Effector memory CD8-positive, alpha-beta T cell (primary cell): ENCODE measurements around the gene DNM3.
A peak's percentile ranks its signal among the peaks of the same experiment; 100 is the strongest.
"Not testable (repeated sequence)": the region's sequence is repeated elsewhere in the genome, so short reads cannot be mapped to it uniquely, and the experiment has no call there.

Experiments used
- ATAC-seq: fragments of 150-1000 bp; cut with Tn5 transposase; replicated peaks from 2 replicates; pipeline ENCODE4 v1.10.0; 2021; ENCODE audit warnings: mild to moderate bottlenecking, moderate library complexity
- DNase-seq, 3 experiments: peaks; one replicate each; pipeline ENCODE4 v3.0.0; 2021
- H3K27ac Mint-ChIP-seq, 2 donors: one replicate each; pipeline ENCODE4 v1.8.0; 2022; ENCODE audit warnings: mild to moderate bottlenecking in 2 of 2, mixed read lengths in 2 of 2, moderate library complexity in 2 of 2
- H3K27me3 Mint-ChIP-seq, 2 donors: one replicate each; pipeline ENCODE4 v1.8.0; 2022; ENCODE audit warnings: mixed read lengths in 2 of 2
- H3K36me3 Mint-ChIP-seq: one replicate; pipeline ENCODE4 v1.8.0; 2022; ENCODE audit warnings: mild to moderate bottlenecking, moderate library complexity, mixed read lengths; ENCODE audit not compliant: insufficient read depth
- H3K4me1 Mint-ChIP-seq, 2 donors: one replicate each; pipeline ENCODE4 v1.8.0; 2022; ENCODE audit warnings: low read depth in 2 of 2, mixed read lengths in 2 of 2
- H3K4me3 Mint-ChIP-seq, 2 donors: one replicate each; pipeline ENCODE4 v1.8.0; 2022; ENCODE audit warnings: mild to moderate bottlenecking in 2 of 2, mixed read lengths in 2 of 2, moderate library complexity in 2 of 2
- H3K9me3 Mint-ChIP-seq, 2 donors: one replicate each; pipeline ENCODE4 v1.8.0; 2022; ENCODE audit warnings: mixed read lengths in 2 of 2

DNM3 gene

GRCh38 chr1:172351346-172351745 is 510.0 kb downstream of the DNM3 start:
- Mint-ChIP-seq H3K4me1 (peaks cover 8 to 18% of the 10 kb centered on the region in 2 donors), H3K36me3 (no peaks in the 10 kb centered on the region), H3K27me3 (no peaks in the 10 kb centered on the region), H3K27ac (no peak overlapping the region), H3K9me3 (peaks cover 0 to 7% of the 10 kb centered on the region in 2 donors), H3K4me3 (no peak overlapping the region)
- no peak for ATAC-seq
- DNase-seq, result no peak

- no peak for DNase-seq
- H3K27ac Mint-ChIP-seq, result no peak overlapping the region
- H3K9me3 Mint-ChIP-seq, result peaks cover 0 to 7% of the 10 kb centered on the region in 2 donors
- ATAC-seq, result no peak
- no peaks in the 10 kb centered on the region for H3K27me3 Mint-ChIP-seq
- H3K4me1 Mint-ChIP-seq, result peaks cover 11 to 22% of the 10 kb centered on the region in 2 donors
- H3K36me3 Mint-ChIP-seq, result no peaks in the 10 kb centered on the region
- H3K4me3 Mint-ChIP-seq, result no peak overlapping the region
Observed at GRCh38 chr1:172351754-172352161, 510.5 kb downstream of the DNM3 start.

GRCh38 chr1:172352435-172352834 is 511.1 kb downstream of the DNM3 start:
- no peaks in the 10 kb centered on the region for H3K27me3 Mint-ChIP-seq

GRCh38 chr1:172354291-172355274 is 513.3 kb downstream of the DNM3 start:
- Mint-ChIP-seq H3K9me3 (no peaks in the 10 kb centered on the region), H3K4me3 (no peak overlapping the region), H3K4me1 (peaks cover 21 to 50% of the 10 kb centered on the region in 2 donors), H3K36me3 (no peaks in the 10 kb centered on the region), H3K27me3 (no peaks in the 10 kb centered on the region), H3K27ac (peak overlapping the region; percentile 2 to 36)
- ATAC-seq (no peak), DNase-seq (no peak)

More at GRCh38 chr1:172352435-172352834, 511.1 kb downstream of the DNM3 start:
- H3K27ac Mint-ChIP-seq, result no peak overlapping the region
- H3K36me3 Mint-ChIP-seq, result no peaks in the 10 kb centered on the region
- H3K4me3 Mint-ChIP-seq, result no peak overlapping the region
- ATAC-seq (peak; percentile 47), DNase-seq (no peak)
- peaks cover 0 to under 1% of the 10 kb centered on the region in 2 donors for H3K9me3 Mint-ChIP-seq
- peaks cover 11 to 28% of the 10 kb centered on the region in 2 donors for H3K4me1 Mint-ChIP-seq

- Mint-ChIP-seq H3K9me3 (no peaks in the 10 kb centered on the region), H3K36me3 (no peaks in the 10 kb centered on the region), H3K4me1 (peaks cover 25 to 60% of the 10 kb centered on the region in 2 donors), H3K27ac (peak overlapping the region; percentile 75 to 94), H3K27me3 (no peaks in the 10 kb centered on the region), H3K4me3 (peak overlapping the region in 1 of 2 donors; percentile 42)
- DNase-seq (no peak), ATAC-seq (no peak)
Observed at GRCh38 chr1:172356620-172357019, 515.3 kb downstream of the DNM3 start.

GRCh38 chr1:172357753-172358385 is 516.6 kb downstream of the DNM3 start:
- Mint-ChIP-seq H3K36me3 (no peaks in the 10 kb centered on the region), H3K9me3 (no peaks in the 10 kb centered on the region), H3K27ac (peak overlapping the region; percentile 75 to 94), H3K4me3 (peak overlapping the region; percentile 60 to 78), H3K4me1 (peaks cover 24 to 55% of the 10 kb centered on the region in 2 donors), H3K27me3 (no peaks in the 10 kb centered on the region)
- no peak for DNase-seq
- peak; percentile 14 for ATAC-seq

GRCh38 chr1:172359491-172359999 is 518.2 kb downstream of the DNM3 start:
- H3K4me1 Mint-ChIP-seq, result peaks cover 19 to 46% of the 10 kb centered on the region in 2 donors
- peak overlapping the region; percentile 75 to 94 for H3K27ac Mint-ChIP-seq
- peak overlapping the region; percentile 60 to 78 for H3K4me3 Mint-ChIP-seq
- no peak for ATAC-seq
- no peaks in the 10 kb centered on the region for H3K36me3 Mint-ChIP-seq
- DNase-seq, result no peak
- no peaks in the 10 kb centered on the region for H3K27me3 Mint-ChIP-seq
- H3K9me3 Mint-ChIP-seq, result no peaks in the 10 kb centered on the region

- no peak for ATAC-seq
- Mint-ChIP-seq H3K27me3 (no peaks in the 10 kb centered on the region), H3K27ac (peak overlapping the region in 1 of 2 donors; percentile 53), H3K4me3 (peak overlapping the region; percentile 2 to 16), H3K36me3 (no peaks in the 10 kb centered on the region), H3K9me3 (no peaks in the 10 kb centered on the region), H3K4me1 (peaks cover 19 to 45% of the 10 kb centered on the region in 2 donors)
- no peak for DNase-seq
Observed at GRCh38 chr1:172360511-172360910, 519.2 kb downstream of the DNM3 start.

- Mint-ChIP-seq H3K27me3 (no peaks in the 10 kb centered on the region), H3K4me1 (peaks cover 16 to 41% of the 10 kb centered on the region in 2 donors), H3K36me3 (no peaks in the 10 kb centered on the region), H3K27ac (no peak overlapping the region), H3K4me3 (no peak overlapping the region), H3K9me3 (no peaks in the 10 kb centered on the region)
- DNase-seq (no peak), ATAC-seq (no peak)
Observed at GRCh38 chr1:172360985-172361384, 519.7 kb downstream of the DNM3 start.

GRCh38 chr1:172363852-172364251 is 522.6 kb downstream of the DNM3 start:
- Mint-ChIP-seq H3K4me3 (no peak overlapping the region), H3K9me3 (peaks cover 0 to 8% of the 10 kb centered on the region in 2 donors), H3K27ac (no peak overlapping the region), H3K4me1 (peaks cover 4 to 17% of the 10 kb centered on the region in 2 donors), H3K27me3 (no peaks in the 10 kb centered on the region), H3K36me3 (no peaks in the 10 kb centered on the region)
- ATAC-seq (no peak), DNase-seq (no peak)

- not testable (repeated sequence) for H3K27me3 Mint-ChIP-seq, ATAC-seq
Observed at GRCh38 chr1:172371646-172372045, 530.3 kb downstream of the DNM3 start.

GRCh38 chr1:172373864-172374263 is 532.6 kb downstream of the DNM3 start:
- H3K9me3 Mint-ChIP-seq, result no peaks in the 10 kb centered on the region
- ATAC-seq (no peak), DNase-seq (no peak)
- no peak overlapping the region for H3K4me3 Mint-ChIP-seq
- H3K36me3 Mint-ChIP-seq, result no peaks in the 10 kb centered on the region
- H3K27ac Mint-ChIP-seq, result no peak overlapping the region
- no peaks in the 10 kb centered on the region for H3K27me3 Mint-ChIP-seq
- H3K4me1 Mint-ChIP-seq, result peaks cover 0 to 3% of the 10 kb centered on the region in 2 donors

More at GRCh38 chr1:172371646-172372045, 530.3 kb downstream of the DNM3 start:
- H3K27ac Mint-ChIP-seq, H3K9me3 Mint-ChIP-seq, H3K4me3 Mint-ChIP-seq, H3K4me1 Mint-ChIP-seq, DNase-seq, H3K36me3 Mint-ChIP-seq: not testable (repeated sequence)

GRCh38 chr1:172375211-172375631 is 533.9 kb downstream of the DNM3 start:
- H3K36me3 Mint-ChIP-seq, result no peaks in the 10 kb centered on the region
- H3K27ac Mint-ChIP-seq, result no peak overlapping the region
- DNase-seq, result no peak
- no peaks in the 10 kb centered on the region for H3K27me3 Mint-ChIP-seq
- H3K9me3 Mint-ChIP-seq, result no peaks in the 10 kb centered on the region
- peak; percentile 58 for ATAC-seq
- peaks cover 2 to 3% of the 10 kb centered on the region in 2 donors for H3K4me1 Mint-ChIP-seq
- no peak overlapping the region for H3K4me3 Mint-ChIP-seq
